Heart right ventricle (tissue), 16 donors: ENCODE results near the gene CDK14. TPM values are rescaled to one million over a fixed set of nuclear protein-coding genes. Genes with fewer than 3 reads are reported as not detected.

Experiments
- ATAC-seq, 8 donors: fragments of 200-7000 bp; cut with Tn5 transposase; one replicate each; pipeline ENCODE4 v1.9.1; 2020; ENCODE audit warnings: mild to moderate bottlenecking in 8 of 8, moderate library complexity in 8 of 8, moderate number of reproducible peaks in 1 of 8
- DNase-seq, 2 donors: peaks; one replicate each; pipeline ENCODE4 v3.0.0-alpha.2; 2020
- H3K27ac ChIP-seq, 10 donors: fragments of 200-600 bp; sonication (generic) in 2 of 10; one replicate each; pipeline versions ENCODE4 v1.5.0 to v1.8.0; 2020 to 2022; ENCODE audit warnings: mild to moderate bottlenecking in 3 of 10
- H3K27me3 ChIP-seq, 7 donors: fragments of 200-600 bp; one replicate each; pipeline ENCODE4 v1.8.0; 2021 to 2022; ENCODE audit warnings: mild to moderate bottlenecking in 2 of 7
- H3K36me3 ChIP-seq, 9 donors: fragments of 200-600 bp; sonication (generic) in 1 of 9; one replicate each; pipeline versions ENCODE4 v1.5.0 to v1.8.0; 2020 to 2022; ENCODE audit warnings: mild to moderate bottlenecking in 2 of 9
- H3K4me1 ChIP-seq, 9 donors: fragments of 200-600 bp; sonication (generic) in 1 of 9; one replicate each; pipeline versions ENCODE4 v1.5.0 to v1.8.0; 2020 to 2022; ENCODE audit warnings: mild to moderate bottlenecking in 4 of 9
- H3K4me3 ChIP-seq, 10 donors: fragments of 200-600 bp; sonication (generic) in 2 of 10; one replicate each; pipeline versions ENCODE4 v1.5.0 to v1.8.0; 2020 to 2022; ENCODE audit warnings: mild to moderate bottlenecking in 7 of 10, moderate library complexity in 2 of 10
- H3K9me3 ChIP-seq, 11 donors: fragments of 200-600 bp in 10 of 11; sonication (generic) in 2 of 11; one replicate each; pipeline versions ENCODE4 v1.5.0 to v1.8.0; 2013 to 2022; ENCODE audit warnings: mild to moderate bottlenecking in 2 of 11, control low read depth in 1 of 11, moderate library complexity in 1 of 11
- CTCF ChIP-seq, 9 donors: fragments of 200-600 bp; sonication (generic) in 2 of 9; IDR thresholded peaks; one replicate each; pipeline versions ENCODE4 v1.5.0 to v1.8.0; 2021 to 2022; ENCODE audit warnings: antibody characterized with exemption in 9 of 9, mild to moderate bottlenecking in 5 of 9, moderate library complexity in 1 of 9
- WGBS, 2 donors: extraction: QIAGEN DNeasy Blood & Tissue Kit; methylation state at CpG; one replicate each; pipeline ENCODE4 v1.1.7; 2013; ENCODE audit warnings: inconsistent platforms in 1 of 2; 5-methylcytosine and 5-hydroxymethylcytosine counted together
- intact Hi-C, 10 donors: fragments of 100-400 bp; cut with DNase I; formaldehyde crosslinking; loops; one replicate each; pipeline versions ENCODE4 v1.11.1 to v1.14.2; 2022
- polyA plus RNA-seq, 2 donors: library from polyadenylated mRNA; stranded (reverse); fragments of 200-250 nt; gene quantifications; one replicate each; pipeline ENCODE4 v1.2.3, GENCODE V29; 2013
- total RNA-seq, 10 donors: library from RNA; stranded (reverse); fragmentation: NEBNext Ultra II Directional in 3 of 10; extraction: Animal tissue kit (Norgen Biotek cat#: 25700) in 3 of 10; gene quantifications; one replicate each; pipeline versions ENCODE4 v1.2.1 to v1.2.4, GENCODE V29; 2021 to 2023
- donor health status: Arrhythmogenic right ventricular cardiomyopathy.
- donor health status: ischemic (EF 13 %, LVEDD 7.1; RV severe dilation, severe dysfunction).
- donor health status: healthy with polysubstance abuse.
- donor health status: DM: no; HTN: yes; CAD: no.
- donor health status: DM: no; HTN: no; CAD: no.
- donor health status: ischemic (EF 25% LVEDD 6.9; RV normal size, moderate dysfunction).
- donor health status: ischemic (EF 25% LVEDD 5.7; RV mildly dilated, moderate dysfunction).
- donor health status: healthy.
- donor health status: DM: yes; HTN: yes; CAD: no.
- donor health status: Ischemic cardiomyopathy.
- donor health status: ischemic (EF 35%, LVEDD 5.7; RV mildly dilated, moderate dysfunction).
- donor health status: nonischemic (EF 11% LVEDD 7.7; RV severe dilation, severe dysfunction).
- donor health status: DM: yes; HTN: yes; CAD: no.
- donor health status: PGD.
- donor health status: ischemic (EF 29% LVEDD 5.4; RV normal size, mild dysfunction).
- donor health status: nonischemic (EF 23%, LVEDD 6.1; RV moderate dilation, normal function).

CDK14 gene
- total and polyA plus RNA-seq, 12 donors = 3.9 to 36.5 (median 21.4) TPM

GRCh38 chr7:90747516-90747915 is 151.4 kb downstream of the CDK14 start:
- no peak for DNase-seq
- intact Hi-C loops = no loop called here
- H3K36me3 ChIP-seq = peaks cover 0 to 4% (median 0%) of the 10 kb centered on the region in 9 donors
- H3K27me3 ChIP-seq = no peaks in the 10 kb centered on the region
- no peak overlapping the region for H3K4me3 ChIP-seq
- no peak overlapping the region for H3K27ac ChIP-seq
- no peak for TF ChIP-seq CTCF (IDR thresholded peaks at IDR 0.05)
- no peaks in the 10 kb centered on the region for H3K9me3 ChIP-seq
- peaks cover 0 to 6% (median 0%) of the 10 kb centered on the region in 9 donors for H3K4me1 ChIP-seq
- WGBS, 2 donors = 62 to 86% methylated on average over 1 of the region's 1 CpG
- no peak for ATAC-seq

- Histone ChIP-seq H3K9me3 (no peaks in the 10 kb centered on the region), H3K27ac (no peak overlapping the region), H3K27me3 (no peaks in the 10 kb centered on the region), H3K4me1 (peaks cover 0 to 6% (median 0%) of the 10 kb centered on the region in 9 donors), H3K36me3 (peaks cover 0 to 4% (median 0%) of the 10 kb centered on the region in 9 donors), H3K4me3 (no peak overlapping the region)
- intact Hi-C loops = no loop called here
- TF ChIP-seq CTCF (IDR thresholded peaks at IDR 0.05) = no peak
- DNase-seq (no peak), ATAC-seq (no peak)
Observed at GRCh38 chr7:90749262-90749661, 153.1 kb downstream of the CDK14 start.

GRCh38 chr7:90749774-90750173 is 153.7 kb downstream of the CDK14 start:
- TF ChIP-seq CTCF (IDR thresholded peaks at IDR 0.05) = no peak
- DNase-seq (no peak), ATAC-seq (no peak)
- no peaks in the 10 kb centered on the region for H3K9me3 ChIP-seq
- peaks cover 0 to 4% (median 0%) of the 10 kb centered on the region in 9 donors for H3K36me3 ChIP-seq
- intact Hi-C loops = no loop called here
- no peak overlapping the region for H3K27ac ChIP-seq
- H3K4me1 ChIP-seq = peaks cover 0 to 6% (median 0%) of the 10 kb centered on the region in 9 donors
- H3K27me3 ChIP-seq = no peaks in the 10 kb centered on the region
- no peak overlapping the region for H3K4me3 ChIP-seq
- WGBS, 2 donors = 38 to 50% methylated on average over 1 of the region's 1 CpG

GRCh38 chr7:90751595-90751994 is 155.5 kb downstream of the CDK14 start:
- intact Hi-C loops = no loop called here
- WGBS, 2 donors = 83 to 90% methylated on average over 1 of the region's 1 CpG
- no peak overlapping the region for H3K27ac ChIP-seq
- no peaks in the 10 kb centered on the region for H3K27me3 ChIP-seq
- H3K36me3 ChIP-seq = peaks cover 0 to 4% (median 0%) of the 10 kb centered on the region in 9 donors
- no peak for TF ChIP-seq CTCF (IDR thresholded peaks at IDR 0.05)
- no peak overlapping the region for H3K4me3 ChIP-seq
- peaks cover 0 to 6% (median 0%) of the 10 kb centered on the region in 9 donors for H3K4me1 ChIP-seq
- H3K9me3 ChIP-seq = no peaks in the 10 kb centered on the region
- DNase-seq = no peak
- no peak for ATAC-seq
